Ishikawa (cell line): ENCODE measurements around the gene ACKR4.

ENCODE experiments used
- CREB1 ChIP-seq: IDR thresholded peaks from 2 replicates; pipeline ENCODE4 v1.6.1; 2012; ENCODE audit warnings: low read depth
- EGR1 ChIP-seq: IDR thresholded peaks from 2 replicates; pipeline ENCODE4 v1.6.1; 2012
- EP300 ChIP-seq: IDR thresholded peaks from 2 replicates; pipeline ENCODE4 v1.6.1; 2012; ENCODE audit warnings: borderline replicate concordance
- FOXM1 ChIP-seq: IDR thresholded peaks from 2 replicates; pipeline ENCODE4 v1.6.1; 2012; ENCODE audit warnings: low read depth, borderline replicate concordance
- NFIC ChIP-seq: IDR thresholded peaks from 2 replicates; pipeline ENCODE4 v1.6.1; 2012
- RAD21 ChIP-seq: IDR thresholded peaks from 2 replicates; pipeline ENCODE4 v1.6.1; 2012; ENCODE audit warnings: low read depth
- TAF1 ChIP-seq: IDR thresholded peaks from 2 replicates; pipeline ENCODE4 v1.6.1; 2012; ENCODE audit warnings: low read depth, mild to moderate bottlenecking
- TCF12 ChIP-seq: IDR thresholded peaks from 2 replicates; pipeline ENCODE4 v1.6.1; 2012; ENCODE audit warnings: low read depth
- TEAD4 ChIP-seq: IDR thresholded peaks from 2 replicates; pipeline ENCODE4 v1.6.1; 2012
- USF1 ChIP-seq: IDR thresholded peaks from 2 replicates; pipeline ENCODE4 v1.6.1; 2012
- YY1 ChIP-seq: IDR thresholded peaks from 2 replicates; pipeline ENCODE4 v1.6.1; 2012; ENCODE audit warnings: low read depth
- TF ChIP-seq, protein P1 (sequence below): IDR thresholded peaks from 2 replicates; pipeline ENCODE4 v1.6.1; 2012; ENCODE audit warnings: low read depth, mild to moderate bottlenecking

DNA sequence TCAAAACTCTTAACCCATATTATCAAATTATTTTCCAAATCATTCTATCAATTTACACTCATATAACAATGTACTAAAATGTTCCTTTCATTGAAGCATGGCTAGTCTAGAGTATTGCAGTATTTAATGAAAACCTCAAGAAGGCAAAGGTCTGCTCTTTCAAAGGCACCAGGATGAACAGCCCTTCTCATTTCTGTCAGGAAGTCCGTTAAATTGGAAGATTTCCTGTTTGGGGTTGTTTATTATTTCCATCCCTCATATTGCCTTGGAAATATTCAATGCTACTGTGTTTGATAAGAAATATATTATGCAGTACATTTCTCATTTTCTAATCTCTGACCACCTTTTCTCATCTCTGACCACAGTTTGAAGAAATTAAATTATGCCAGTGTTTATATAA lies 25.1 kb downstream of the ACKR4 start:
- TF ChIP-seq EP300 = no peak
- TF ChIP-seq EGR1 = no peak
- no peak for TF ChIP-seq TEAD4
- no peak for TF ChIP-seq USF1
- TF ChIP-seq, protein P1, sequence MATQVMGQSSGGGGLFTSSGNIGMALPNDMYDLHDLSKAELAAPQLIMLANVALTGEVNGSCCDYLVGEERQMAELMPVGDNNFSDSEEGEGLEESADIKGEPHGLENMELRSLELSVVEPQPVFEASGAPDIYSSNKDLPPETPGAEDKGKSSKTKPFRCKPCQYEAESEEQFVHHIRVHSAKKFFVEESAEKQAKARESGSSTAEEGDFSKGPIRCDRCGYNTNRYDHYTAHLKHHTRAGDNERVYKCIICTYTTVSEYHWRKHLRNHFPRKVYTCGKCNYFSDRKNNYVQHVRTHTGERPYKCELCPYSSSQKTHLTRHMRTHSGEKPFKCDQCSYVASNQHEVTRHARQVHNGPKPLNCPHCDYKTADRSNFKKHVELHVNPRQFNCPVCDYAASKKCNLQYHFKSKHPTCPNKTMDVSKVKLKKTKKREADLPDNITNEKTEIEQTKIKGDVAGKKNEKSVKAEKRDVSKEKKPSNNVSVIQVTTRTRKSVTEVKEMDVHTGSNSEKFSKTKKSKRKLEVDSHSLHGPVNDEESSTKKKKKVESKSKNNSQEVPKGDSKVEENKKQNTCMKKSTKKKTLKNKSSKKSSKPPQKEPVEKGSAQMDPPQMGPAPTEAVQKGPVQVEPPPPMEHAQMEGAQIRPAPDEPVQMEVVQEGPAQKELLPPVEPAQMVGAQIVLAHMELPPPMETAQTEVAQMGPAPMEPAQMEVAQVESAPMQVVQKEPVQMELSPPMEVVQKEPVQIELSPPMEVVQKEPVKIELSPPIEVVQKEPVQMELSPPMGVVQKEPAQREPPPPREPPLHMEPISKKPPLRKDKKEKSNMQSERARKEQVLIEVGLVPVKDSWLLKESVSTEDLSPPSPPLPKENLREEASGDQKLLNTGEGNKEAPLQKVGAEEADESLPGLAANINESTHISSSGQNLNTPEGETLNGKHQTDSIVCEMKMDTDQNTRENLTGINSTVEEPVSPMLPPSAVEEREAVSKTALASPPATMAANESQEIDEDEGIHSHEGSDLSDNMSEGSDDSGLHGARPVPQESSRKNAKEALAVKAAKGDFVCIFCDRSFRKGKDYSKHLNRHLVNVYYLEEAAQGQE = no peak
- TF ChIP-seq CREB1 = no peak
- TF ChIP-seq RAD21 = no peak
- TF ChIP-seq FOXM1 = no peak
- TF ChIP-seq NFIC = no peak
- no peak for TF ChIP-seq YY1
- TF ChIP-seq TCF12 = no peak
- no peak for TF ChIP-seq TAF1
